UCSD-AML1 (cell line): ENCODE measurements around the gene C5AR2.
"Not testable (repeated sequence)": the region's sequence is repeated elsewhere in the genome, so short reads cannot be mapped to it uniquely, and the experiment has no call there.

Experiments
- DNase-seq: peaks from one replicate; lab custom pipeline; 2025; ENCODE audit not compliant: unreplicated experiment; lab: John Stamatoyannopoulos, UW

Gene C5AR2

GRCh38 chr19:47323409-47323808, 8.6 kb upstream of the C5AR2 start:
- DNase-seq: no peak

- DNase-seq: no peak
Measured at GRCh38 chr19:47323872-47324271, 8.1 kb upstream of the C5AR2 start.

GRCh38 chr19:47324502-47324901, 7.5 kb upstream of the C5AR2 start:
- DNase-seq: peak; percentile 63

- no peak for DNase-seq
Measured at GRCh38 chr19:47330466-47330869, 1.5 kb upstream of the C5AR2 start.

- DNase-seq: no peak
Measured at GRCh38 chr19:47331490-47331889, 485 bp upstream of the C5AR2 start.

- peak; percentile 47 for DNase-seq
Measured at GRCh38 chr19:47336765-47337718, 5.1 kb downstream of the C5AR2 start.

- no peak for DNase-seq
Measured at GRCh38 chr19:47339196-47339880, 7.4 kb downstream of the C5AR2 start.

GRCh38 chr19:47340477-47341208, 8.7 kb downstream of the C5AR2 start:
- no peak for DNase-seq

GRCh38 chr19:47341734-47342133, 9.8 kb downstream of the C5AR2 start:
- DNase-seq: no peak

- no peak for DNase-seq
Measured at GRCh38 chr19:47343194-47343802, 11.3 kb downstream of the C5AR2 start.

GRCh38 chr19:47344425-47344824, 12.4 kb downstream of the C5AR2 start:
- no peak for DNase-seq

GRCh38 chr19:47346024-47346423, 14.0 kb downstream of the C5AR2 start:
- not testable (repeated sequence) for DNase-seq

GRCh38 chr19:47348819-47349795, 17.1 kb downstream of the C5AR2 start, which contains the start of gene DHX34:
Gene DHX34, plus strand, starts transcription at chr19:47349315. Its CDS starts 3,716 bp downstream, at chr19:47353031.
- peak; percentile 99 for DNase-seq

- no peak for DNase-seq
Measured at GRCh38 chr19:47350630-47351029, 18.7 kb downstream of the C5AR2 start.

- DNase-seq: no peak
Measured at GRCh38 chr19:47351548-47351947, 19.6 kb downstream of the C5AR2 start.

GRCh38 chr19:47352095-47352494, 20.1 kb downstream of the C5AR2 start:
- DNase-seq: no peak

GRCh38 chr19:47353307-47353712, 21.3 kb downstream of the C5AR2 start:
- DNase-seq: no peak

GRCh38 chr19:47356900-47357299, 24.9 kb downstream of the C5AR2 start:
- no peak for DNase-seq

- no peak for DNase-seq
Measured at GRCh38 chr19:47357788-47358680, 26.1 kb downstream of the C5AR2 start.
